ENCODE data around the gene SLC22A23.

GRCh38 chr6:3297909-3298308, 158.9 kb downstream of the SLC22A23 start:
- TF ChIP-seq POLR2A (IDR thresholded peaks at IDR 0.05; ENCODE audit: low read depth, low read length) = no peak
- TF ChIP-seq TAF1 (IDR thresholded peaks at IDR 0.05; ENCODE audit: borderline replicate concordance, low read depth, low read length) = no peak
- no peak for TF ChIP-seq POLR2AphosphoS5 (IDR thresholded peaks at IDR 0.05; ENCODE audit: low read depth, low read length)

Measured in GM12892 (cell line).